GM12892 (cell line): ENCODE data around the gene PPARD.

Experiments
- POLR2A ChIP-seq: IDR thresholded peaks from 2 replicates; pipeline ENCODE4 v1.6.1; 2011; ENCODE audit warnings: low read depth, low read length, control low read depth
- TAF1 ChIP-seq: IDR thresholded peaks from 2 replicates; pipeline ENCODE4 v1.6.1; 2011; ENCODE audit warnings: low read depth, mild to moderate bottlenecking, control low read depth, low read length, borderline replicate concordance

GRCh38 chr6:35295521-35296315, 46.6 kb upstream of the PPARD start:
- no peak for TF ChIP-seq TAF1
- no peak for TF ChIP-seq POLR2A
